ENCODE data around the gene BEGAIN. TPM values are rescaled to one million over a fixed set of nuclear protein-coding genes. Genes with fewer than 3 reads are reported as not detected.

Gene BEGAIN
- total and polyA plus RNA-seq, 2 donors (not counting 1 experiment from before 2014, with no cell fraction given): under 0.01 to 0.17 TPM

DNA sequence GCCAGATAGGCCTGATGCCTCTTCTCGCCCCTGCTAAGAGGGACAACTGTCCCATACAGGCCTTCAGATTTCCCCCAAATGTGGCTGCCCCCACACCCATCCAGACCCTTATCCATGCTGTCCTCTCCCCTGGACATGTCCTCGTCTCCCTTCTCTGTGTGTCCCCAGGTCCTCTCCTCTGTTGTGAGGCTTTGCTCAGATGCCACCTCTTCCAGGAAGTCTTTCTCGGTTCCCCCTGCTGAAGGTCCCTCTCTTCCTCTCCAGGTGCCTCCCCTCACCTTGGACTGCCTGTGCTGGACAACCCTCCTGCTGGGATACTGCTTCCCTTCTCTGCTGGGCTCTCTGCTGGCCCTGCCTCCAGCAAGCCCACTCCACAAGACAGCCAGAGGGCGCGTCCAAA is 33.7 kb downstream of the BEGAIN start:
- Histone ChIP-seq H3K27ac (ENCODE audit: insufficient read depth, low read length) (no peak overlapping the region), H3K9me3 (ENCODE audit: control insufficient read depth, insufficient read depth, low read depth, low read length) (no peaks in the 10 kb centered on the region), H3K36me3 (ENCODE audit: control insufficient read depth, insufficient read depth, low read length) (no peaks in the 10 kb centered on the region), H3K4me1 (ENCODE audit: control insufficient read depth, extremely low read depth, insufficient read depth, low read length) (no peaks in the 10 kb centered on the region), H3K4me3 (replicated peaks in 1 of 4; ENCODE audit: control extremely low read depth in 1 of 4, insufficient read depth in 1 of 4, low read depth in 3 of 4, low read length in 4 of 4) (no peak overlapping the region), H3K27me3 (ENCODE audit: control insufficient read depth, insufficient read depth, low read length) (no peaks in the 10 kb centered on the region), H2AFZ (ENCODE audit: low read length) (no peak overlapping the region), H3K4me2 (ENCODE audit: extremely low read depth, insufficient read depth, low read length) (no peak overlapping the region), H3K9ac (ENCODE audit: insufficient read depth, low read length) (no peak overlapping the region), H3K79me2 (ENCODE audit: control insufficient read depth, insufficient read depth, low read length) (no peaks in the 10 kb centered on the region), H4K20me1 (ENCODE audit: control insufficient read depth, extremely low read depth, insufficient read depth, low read length) (no peaks in the 10 kb centered on the region)
- TF ChIP-seq, protein P1, sequence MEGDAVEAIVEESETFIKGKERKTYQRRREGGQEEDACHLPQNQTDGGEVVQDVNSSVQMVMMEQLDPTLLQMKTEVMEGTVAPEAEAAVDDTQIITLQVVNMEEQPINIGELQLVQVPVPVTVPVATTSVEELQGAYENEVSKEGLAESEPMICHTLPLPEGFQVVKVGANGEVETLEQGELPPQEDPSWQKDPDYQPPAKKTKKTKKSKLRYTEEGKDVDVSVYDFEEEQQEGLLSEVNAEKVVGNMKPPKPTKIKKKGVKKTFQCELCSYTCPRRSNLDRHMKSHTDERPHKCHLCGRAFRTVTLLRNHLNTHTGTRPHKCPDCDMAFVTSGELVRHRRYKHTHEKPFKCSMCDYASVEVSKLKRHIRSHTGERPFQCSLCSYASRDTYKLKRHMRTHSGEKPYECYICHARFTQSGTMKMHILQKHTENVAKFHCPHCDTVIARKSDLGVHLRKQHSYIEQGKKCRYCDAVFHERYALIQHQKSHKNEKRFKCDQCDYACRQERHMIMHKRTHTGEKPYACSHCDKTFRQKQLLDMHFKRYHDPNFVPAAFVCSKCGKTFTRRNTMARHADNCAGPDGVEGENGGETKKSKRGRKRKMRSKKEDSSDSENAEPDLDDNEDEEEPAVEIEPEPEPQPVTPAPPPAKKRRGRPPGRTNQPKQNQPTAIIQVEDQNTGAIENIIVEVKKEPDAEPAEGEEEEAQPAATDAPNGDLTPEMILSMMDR (conservative IDR thresholded peaks at IDR 0.05 in 1 of 2, IDR thresholded peaks at IDR 0.05 in 1 of 2; ENCODE audit: low read depth in 1 of 2, low read length in 2 of 2): no peak
- TF ChIP-seq EZH2 (IDR thresholded peaks at IDR 0.05; ENCODE audit: low read length, missing control alignments): no peak
- no peak for DNase-seq (ENCODE audit: low read depth in 2 of 2)

GRCh38 chr14:100552524-100553125 is 34.6 kb downstream of the BEGAIN start:
- no peaks in the 10 kb centered on the region for H3K4me1 ChIP-seq (ENCODE audit: control insufficient read depth, extremely low read depth, insufficient read depth, low read length)
- H3K9ac ChIP-seq (ENCODE audit: insufficient read depth, low read length): no peak overlapping the region
- no peak for DNase-seq (ENCODE audit: low read depth in 2 of 2)
- no peaks in the 10 kb centered on the region for H4K20me1 ChIP-seq (ENCODE audit: control insufficient read depth, extremely low read depth, insufficient read depth, low read length)
- H3K9me3 ChIP-seq (ENCODE audit: control insufficient read depth, insufficient read depth, low read depth, low read length): no peaks in the 10 kb centered on the region
- H3K79me2 ChIP-seq (ENCODE audit: control insufficient read depth, insufficient read depth, low read length): no peaks in the 10 kb centered on the region
- H3K27ac ChIP-seq (ENCODE audit: insufficient read depth, low read length): no peak overlapping the region
- H2AFZ ChIP-seq (ENCODE audit: low read length): no peak overlapping the region
- H3K36me3 ChIP-seq (ENCODE audit: control insufficient read depth, insufficient read depth, low read length): no peaks in the 10 kb centered on the region
- H3K4me3 ChIP-seq (replicated peaks in 1 of 4; ENCODE audit: control extremely low read depth in 1 of 4, insufficient read depth in 1 of 4, low read depth in 3 of 4, low read length in 4 of 4): no peak overlapping the region
- TF ChIP-seq, protein P1 (conservative IDR thresholded peaks at IDR 0.05 in 1 of 2, IDR thresholded peaks at IDR 0.05 in 1 of 2; ENCODE audit: low read depth in 1 of 2, low read length in 2 of 2): no peak
- no peak for TF ChIP-seq EZH2 (IDR thresholded peaks at IDR 0.05; ENCODE audit: low read length, missing control alignments)
- H3K27me3 ChIP-seq (ENCODE audit: control insufficient read depth, insufficient read depth, low read length): no peaks in the 10 kb centered on the region
- no peak overlapping the region for H3K4me2 ChIP-seq (ENCODE audit: extremely low read depth, insufficient read depth, low read length)

- TF ChIP-seq EZH2 (IDR thresholded peaks at IDR 0.05; ENCODE audit: low read length, missing control alignments): no peak
- TF ChIP-seq, protein P1 (conservative IDR thresholded peaks at IDR 0.05 in 1 of 2, IDR thresholded peaks at IDR 0.05 in 1 of 2; ENCODE audit: low read depth in 1 of 2, low read length in 2 of 2): no peak
- H4K20me1 ChIP-seq (ENCODE audit: control insufficient read depth, extremely low read depth, insufficient read depth, low read length): no peaks in the 10 kb centered on the region
- no peaks in the 10 kb centered on the region for H3K27me3 ChIP-seq (ENCODE audit: control insufficient read depth, insufficient read depth, low read length)
- H3K79me2 ChIP-seq (ENCODE audit: control insufficient read depth, insufficient read depth, low read length): no peaks in the 10 kb centered on the region
- no peaks in the 10 kb centered on the region for H3K4me1 ChIP-seq (ENCODE audit: control insufficient read depth, extremely low read depth, insufficient read depth, low read length)
- no peak overlapping the region for H3K4me2 ChIP-seq (ENCODE audit: extremely low read depth, insufficient read depth, low read length)
- no peak for DNase-seq (ENCODE audit: low read depth in 2 of 2)
- H3K4me3 ChIP-seq (replicated peaks in 1 of 4; ENCODE audit: control extremely low read depth in 1 of 4, insufficient read depth in 1 of 4, low read depth in 3 of 4, low read length in 4 of 4): no peak overlapping the region
- H2AFZ ChIP-seq (ENCODE audit: low read length): no peak overlapping the region
- H3K36me3 ChIP-seq (ENCODE audit: control insufficient read depth, insufficient read depth, low read length): no peaks in the 10 kb centered on the region
- no peak overlapping the region for H3K27ac ChIP-seq (ENCODE audit: insufficient read depth, low read length)
- H3K9me3 ChIP-seq (ENCODE audit: control insufficient read depth, insufficient read depth, low read depth, low read length): no peaks in the 10 kb centered on the region
- H3K9ac ChIP-seq (ENCODE audit: insufficient read depth, low read length): no peak overlapping the region
Measured at GRCh38 chr14:100551056-100551455, 36.2 kb downstream of the BEGAIN start.
